HepG2 (cell line): ENCODE data around the gene CFAP210. TPM values are rescaled to one million over a fixed set of nuclear protein-coding genes. Genes with fewer than 3 reads are reported as not detected.

Experiments used
- DNMT3B ChIP-seq: conservative IDR thresholded peaks from 2 replicates; pipeline ENCODE4 v1.6.1; 2016; ENCODE audit warnings: missing biosample characterization, control low read depth
- FOXP1 ChIP-seq, 2 experiments: fragments of 450-650 bp in 1 of 2; IDR thresholded peaks; 2 replicates each; pipeline ENCODE4 v1.6.1; 2017 to 2018; ENCODE audit warnings: antibody characterized with exemption in 1 of 2
- GZF1 ChIP-seq: sonication (generic); formaldehyde crosslinking; IDR thresholded peaks from 2 replicates; pipeline ENCODE4 v1.5.1; 2020; ENCODE audit warnings: mild to moderate bottlenecking, missing genetic modification reagents
- MYC ChIP-seq: sonication (generic); formaldehyde crosslinking; IDR thresholded peaks from 2 replicates; pipeline ENCODE4 v1.9.0; 2021; ENCODE audit warnings: missing genetic modification reagents, borderline replicate concordance
- NFATC3 ChIP-seq: sonication (generic); formaldehyde crosslinking; IDR thresholded peaks from 2 replicates; pipeline ENCODE4 v1.5.1; 2020; ENCODE audit warnings: mild to moderate bottlenecking, missing genetic modification reagents
- NFE2L1 ChIP-seq: sonication (generic); formaldehyde crosslinking; IDR thresholded peaks from 2 replicates; pipeline ENCODE4 v1.4.0; 2020; ENCODE audit warnings: missing genetic modification reagents, mild to moderate bottlenecking, borderline replicate concordance
- RFX1 ChIP-seq: fragments of 450-650 bp; IDR thresholded peaks from 2 replicates; pipeline ENCODE4 v1.6.1; 2017
- TBX2 ChIP-seq: sonication (generic); formaldehyde crosslinking; IDR thresholded peaks from 2 replicates; pipeline ENCODE4 v1.5.0; 2020; ENCODE audit warnings: missing genetic modification reagents, mild to moderate bottlenecking, borderline replicate concordance
- ZGPAT ChIP-seq: IDR thresholded peaks from 2 replicates; pipeline ENCODE4 v1.6.1; 2016; ENCODE audit warnings: mild to moderate bottlenecking
- ZNF333 ChIP-seq: sonication (generic); formaldehyde crosslinking; IDR thresholded peaks from 2 replicates; pipeline ENCODE4 v1.4.0; 2020; ENCODE audit warnings: mild to moderate bottlenecking, missing genetic modification reagents, borderline replicate concordance
- ZNF703 ChIP-seq: sonication (generic); formaldehyde crosslinking; IDR thresholded peaks from 2 replicates; pipeline ENCODE4 v1.5.1; 2020; ENCODE audit warnings: missing genetic modification reagents, mild to moderate bottlenecking, moderate library complexity, borderline replicate concordance
- ZNF768 ChIP-seq: sonication (generic); formaldehyde crosslinking; IDR thresholded peaks from 2 replicates; pipeline ENCODE4 v1.4.0; 2020; ENCODE audit warnings: missing genetic modification reagents
- ZNF790 ChIP-seq: sonication (generic); formaldehyde crosslinking; IDR thresholded peaks from 2 replicates; pipeline ENCODE4 v1.8.0; 2022; ENCODE audit warnings: missing genetic modification reagents, mild to moderate bottlenecking, borderline replicate concordance
- polyA plus RNA-seq, 8 experiments: library from polyadenylated mRNA; depleted of rRNA in 3 of 8; stranded (reverse) in 7 of 8; unstranded in 1 of 8; fragments of >200 nt; fragmentation: Illumina TruSeq in 4 of 8; extraction: Trizol in 4 of 8; gene quantifications; 2 replicates each; pipeline versions ENCODE4 v1.2.1 to v1.2.3, GENCODE V29; 2011 to 2016; ENCODE audit warnings: low read depth in 4 of 8, missing spikeins in 1 of 8, mixed read lengths in 1 of 8; ENCODE audit not compliant: insufficient read depth in 1 of 8
- total RNA-seq, 5 experiments: library from RNA; depleted of rRNA; stranded (reverse); fragments of >200 nt; fragmentation: Illumina TruSeq; extraction: Trizol; gene quantifications; 2 replicates each; pipeline ENCODE4 v1.2.3, GENCODE V29; 2016; ENCODE audit warnings: low read depth in 1 of 5
- TF ChIP-seq, protein P1 (sequence below): sonication (generic); formaldehyde crosslinking; IDR thresholded peaks from 2 replicates; pipeline ENCODE4 v1.8.0; 2022; ENCODE audit warnings: missing genetic modification reagents, mild to moderate bottlenecking, inconsistent platforms, borderline replicate concordance
- TF ChIP-seq, protein P2 (sequence below): sonication (generic); formaldehyde crosslinking; IDR thresholded peaks from 2 replicates; pipeline ENCODE4 v1.8.1; 2023; ENCODE audit warnings: mild to moderate bottlenecking, missing genetic modification reagents
- TF ChIP-seq, protein P3 (sequence below): sonication (generic); formaldehyde crosslinking; IDR thresholded peaks from 2 replicates; pipeline ENCODE4 v1.8.1; 2023; ENCODE audit warnings: mild to moderate bottlenecking, missing genetic modification reagents, borderline replicate concordance

CFAP210 gene
- total and polyA plus RNA-seq, 2 of the 13 experiments (the other 11 are each of a cell fraction or from before 2014, with no cell fraction given), result 0.18 TPM; not detected in 1

DNA sequence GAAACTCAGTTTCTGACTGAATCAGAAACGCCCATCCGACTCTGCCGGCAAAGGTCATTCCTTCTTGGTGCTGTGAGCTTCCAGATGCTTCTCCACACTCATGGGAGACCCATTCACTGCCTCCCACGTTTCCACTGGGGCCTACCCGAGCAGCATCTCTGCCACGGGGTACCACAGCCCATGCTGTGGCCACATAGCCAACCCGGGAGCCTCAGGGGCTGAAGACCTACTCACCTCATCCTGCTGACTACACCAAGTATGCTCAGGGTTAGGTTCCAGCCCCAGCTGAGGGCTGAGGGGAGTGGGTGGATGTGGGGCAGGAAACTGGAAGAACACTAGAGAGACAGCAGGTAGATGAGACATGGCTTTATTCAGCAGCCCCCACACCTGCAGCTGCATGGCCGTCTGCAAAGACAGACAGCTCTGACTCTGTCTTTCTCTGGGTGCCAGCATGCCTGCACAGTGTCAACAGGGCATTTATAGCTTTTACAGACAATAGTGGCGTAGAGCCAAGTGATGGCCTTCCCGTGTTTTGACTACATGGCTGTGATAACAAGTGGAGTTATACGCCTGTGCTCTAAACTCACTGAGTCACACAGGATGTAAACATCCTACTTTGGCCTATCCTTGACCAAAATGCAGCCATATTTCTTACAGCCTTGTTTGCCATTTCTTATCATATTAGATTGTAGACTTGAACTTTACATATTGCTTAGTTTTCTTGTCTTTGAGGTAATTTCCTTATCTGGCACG, 22.9 kb upstream of the CFAP210 start (continued):
- TF ChIP-seq, protein P1, sequence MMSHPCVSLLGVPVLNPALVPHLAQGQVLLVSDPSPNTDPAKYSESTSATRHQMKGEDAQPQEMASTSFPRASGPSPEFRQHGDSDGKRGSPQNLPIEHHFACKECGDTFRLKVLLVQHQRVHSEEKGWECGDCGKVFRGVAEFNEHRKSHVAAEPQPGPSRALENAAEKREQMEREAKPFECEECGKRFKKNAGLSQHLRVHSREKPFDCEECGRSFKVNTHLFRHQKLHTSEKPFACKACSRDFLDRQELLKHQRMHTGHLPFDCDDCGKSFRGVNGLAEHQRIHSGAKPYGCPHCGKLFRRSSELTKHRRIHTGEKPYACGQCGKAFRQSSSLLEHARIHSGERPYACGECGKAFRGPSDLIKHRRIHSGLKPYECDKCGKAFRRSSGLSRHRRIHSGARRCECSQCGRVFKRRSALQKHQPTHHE (CRISPR knock-in tag), result no peak
- TF ChIP-seq ZNF703, result no peak
- no peak; the same call in 1 of the 2 replicates for TF ChIP-seq MYC
- no peak for TF ChIP-seq FOXP1 (IDR thresholded peaks at IDR 0.05)
- peak; percentile 82 for TF ChIP-seq FOXP1 (CRISPR knock-in tag; IDR thresholded peaks at IDR 0.05)
- peak; percentile 82 for TF ChIP-seq ZGPAT
- TF ChIP-seq DNMT3B (CRISPR knock-in tag), result no peak
- TF ChIP-seq TBX2 (CRISPR knock-in tag), result peak; percentile 80; the same call in 1 of the 2 replicates
- TF ChIP-seq ZNF790, result no peak
- TF ChIP-seq NFE2L1 (CRISPR knock-in tag), result no peak
- TF ChIP-seq, protein P2, sequence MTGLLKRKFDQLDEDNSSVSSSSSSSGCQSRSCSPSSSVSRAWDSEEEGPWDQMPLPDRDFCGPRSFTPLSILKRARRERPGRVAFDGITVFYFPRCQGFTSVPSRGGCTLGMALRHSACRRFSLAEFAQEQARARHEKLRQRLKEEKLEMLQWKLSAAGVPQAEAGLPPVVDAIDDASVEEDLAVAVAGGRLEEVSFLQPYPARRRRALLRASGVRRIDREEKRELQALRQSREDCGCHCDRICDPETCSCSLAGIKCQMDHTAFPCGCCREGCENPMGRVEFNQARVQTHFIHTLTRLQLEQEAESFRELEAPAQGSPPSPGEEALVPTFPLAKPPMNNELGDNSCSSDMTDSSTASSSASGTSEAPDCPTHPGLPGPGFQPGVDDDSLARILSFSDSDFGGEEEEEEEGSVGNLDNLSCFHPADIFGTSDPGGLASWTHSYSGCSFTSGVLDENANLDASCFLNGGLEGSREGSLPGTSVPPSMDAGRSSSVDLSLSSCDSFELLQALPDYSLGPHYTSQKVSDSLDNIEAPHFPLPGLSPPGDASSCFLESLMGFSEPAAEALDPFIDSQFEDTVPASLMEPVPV (CRISPR knock-in tag), result no peak
- no peak for TF ChIP-seq GZF1 (CRISPR knock-in tag)
- no peak for TF ChIP-seq ZNF768 (CRISPR knock-in tag)
- TF ChIP-seq ZNF333 (CRISPR knock-in tag), result no peak
- TF ChIP-seq NFATC3 (CRISPR knock-in tag), result no peak
- TF ChIP-seq, protein P3, sequence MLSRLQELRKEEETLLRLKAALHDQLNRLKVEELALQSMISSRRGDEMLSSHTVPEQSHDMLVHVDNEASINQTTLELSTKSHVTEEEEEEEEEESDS (CRISPR knock-in tag), result no peak
- no peak; the same call in 1 of the 2 replicates for TF ChIP-seq RFX1
